Upper lobe of left lung (tissue), 4 donors: ENCODE data around the gene LATS2.

ENCODE experiments used
- POLR2A ChIP-seq, 4 donors: fragments of 450-650 bp; IDR thresholded peaks; one replicate each; pipeline ENCODE4 v1.5.1; 2016 to 2017; ENCODE audit warnings: antibody characterized with exemption in 4 of 4, mild to moderate bottlenecking in 2 of 4
- TF ChIP-seq, protein P1 (sequence below), 6 experiments: fragments of 450-650 bp in 4 of 6; fragments of 200-600 bp in 2 of 6; sonication (generic) in 2 of 6; IDR thresholded peaks; one replicate each; pipeline ENCODE4 v1.5.1; 2016 to 2019; ENCODE audit warnings: antibody characterized with exemption in 6 of 6

DNA sequence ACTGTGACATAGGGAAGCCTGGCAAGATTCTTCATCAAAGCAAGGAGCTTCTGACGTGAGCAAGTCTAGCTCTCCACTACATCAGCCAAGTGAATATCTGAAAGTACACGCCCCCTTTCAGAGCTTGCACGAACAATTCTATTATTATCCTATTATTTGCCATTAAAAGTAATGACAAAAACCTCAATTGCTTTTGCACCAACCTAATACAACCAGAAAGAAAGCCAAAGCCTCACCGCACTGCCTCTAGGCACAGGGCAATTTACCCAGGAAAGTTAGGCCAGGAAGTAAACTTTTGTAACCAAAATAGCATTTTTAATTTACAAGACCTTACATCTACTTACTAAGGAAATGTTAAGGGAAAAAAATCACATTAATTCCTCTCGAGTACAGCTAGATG, 41.2 kb downstream of the LATS2 start:
- TF ChIP-seq, protein P1, sequence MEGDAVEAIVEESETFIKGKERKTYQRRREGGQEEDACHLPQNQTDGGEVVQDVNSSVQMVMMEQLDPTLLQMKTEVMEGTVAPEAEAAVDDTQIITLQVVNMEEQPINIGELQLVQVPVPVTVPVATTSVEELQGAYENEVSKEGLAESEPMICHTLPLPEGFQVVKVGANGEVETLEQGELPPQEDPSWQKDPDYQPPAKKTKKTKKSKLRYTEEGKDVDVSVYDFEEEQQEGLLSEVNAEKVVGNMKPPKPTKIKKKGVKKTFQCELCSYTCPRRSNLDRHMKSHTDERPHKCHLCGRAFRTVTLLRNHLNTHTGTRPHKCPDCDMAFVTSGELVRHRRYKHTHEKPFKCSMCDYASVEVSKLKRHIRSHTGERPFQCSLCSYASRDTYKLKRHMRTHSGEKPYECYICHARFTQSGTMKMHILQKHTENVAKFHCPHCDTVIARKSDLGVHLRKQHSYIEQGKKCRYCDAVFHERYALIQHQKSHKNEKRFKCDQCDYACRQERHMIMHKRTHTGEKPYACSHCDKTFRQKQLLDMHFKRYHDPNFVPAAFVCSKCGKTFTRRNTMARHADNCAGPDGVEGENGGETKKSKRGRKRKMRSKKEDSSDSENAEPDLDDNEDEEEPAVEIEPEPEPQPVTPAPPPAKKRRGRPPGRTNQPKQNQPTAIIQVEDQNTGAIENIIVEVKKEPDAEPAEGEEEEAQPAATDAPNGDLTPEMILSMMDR (IDR thresholded peaks at IDR 0.05), result no peak
- TF ChIP-seq POLR2A (IDR thresholded peaks at IDR 0.05), result no peak
